Cardiac fibroblast (primary cell): Measurements from ENCODE around the gene PWWP2A.
A peak's percentile ranks its signal among the peaks of the same experiment; 100 is the strongest.
"Not testable (repeated sequence)": the region's sequence is repeated elsewhere in the genome, so short reads cannot be mapped to it uniquely, and the experiment has no call there.

Source experiments
- DNase-seq, 2 donors: peaks; one replicate each; pipeline versions ENCODE4 v3.0.0 to v3.0.0-alpha.2; 2010; ENCODE audit warnings: low read depth in 2 of 2
- H3K4me3 ChIP-seq, 2 donors: replicated peaks in 1 of 2; 1 replicate in 1 of 2; 2 replicates in 1 of 2; pipeline ENCODE4 v1.5.1; 2011; ENCODE audit warnings: low read depth in 2 of 2, low read length in 2 of 2, mild to moderate bottlenecking in 2 of 2, moderate library complexity in 1 of 2
- TF ChIP-seq, protein P1 (sequence below): IDR thresholded peaks from one replicate; pipeline ENCODE4 v1.5.1; 2011; ENCODE audit warnings: low read depth, mild to moderate bottlenecking, low read length, inconsistent platforms

Gene PWWP2A

DNA sequence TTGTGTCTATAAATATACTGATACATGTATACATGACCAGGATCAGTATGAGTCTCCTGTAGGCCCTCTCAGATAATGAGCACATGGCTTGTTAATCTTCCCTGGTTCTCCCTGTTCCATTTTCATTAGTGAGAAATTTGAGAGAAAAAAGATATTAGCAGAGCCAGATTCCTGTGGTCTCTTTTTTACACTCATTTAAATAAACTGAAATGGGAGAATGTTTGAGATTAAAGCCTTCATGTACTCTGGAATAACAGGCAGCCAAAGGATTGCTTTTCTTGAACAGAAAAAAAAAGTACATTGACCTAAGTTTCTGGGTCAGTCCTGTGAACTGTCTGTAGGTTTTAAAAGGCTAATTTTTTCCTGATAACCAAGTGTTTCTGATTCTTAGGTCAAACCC, 44.2 kb downstream of the PWWP2A start:
- TF ChIP-seq, protein P1, sequence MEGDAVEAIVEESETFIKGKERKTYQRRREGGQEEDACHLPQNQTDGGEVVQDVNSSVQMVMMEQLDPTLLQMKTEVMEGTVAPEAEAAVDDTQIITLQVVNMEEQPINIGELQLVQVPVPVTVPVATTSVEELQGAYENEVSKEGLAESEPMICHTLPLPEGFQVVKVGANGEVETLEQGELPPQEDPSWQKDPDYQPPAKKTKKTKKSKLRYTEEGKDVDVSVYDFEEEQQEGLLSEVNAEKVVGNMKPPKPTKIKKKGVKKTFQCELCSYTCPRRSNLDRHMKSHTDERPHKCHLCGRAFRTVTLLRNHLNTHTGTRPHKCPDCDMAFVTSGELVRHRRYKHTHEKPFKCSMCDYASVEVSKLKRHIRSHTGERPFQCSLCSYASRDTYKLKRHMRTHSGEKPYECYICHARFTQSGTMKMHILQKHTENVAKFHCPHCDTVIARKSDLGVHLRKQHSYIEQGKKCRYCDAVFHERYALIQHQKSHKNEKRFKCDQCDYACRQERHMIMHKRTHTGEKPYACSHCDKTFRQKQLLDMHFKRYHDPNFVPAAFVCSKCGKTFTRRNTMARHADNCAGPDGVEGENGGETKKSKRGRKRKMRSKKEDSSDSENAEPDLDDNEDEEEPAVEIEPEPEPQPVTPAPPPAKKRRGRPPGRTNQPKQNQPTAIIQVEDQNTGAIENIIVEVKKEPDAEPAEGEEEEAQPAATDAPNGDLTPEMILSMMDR: no peak
- DNase-seq: no peak
- no peak overlapping the region for H3K4me3 ChIP-seq

DNA sequence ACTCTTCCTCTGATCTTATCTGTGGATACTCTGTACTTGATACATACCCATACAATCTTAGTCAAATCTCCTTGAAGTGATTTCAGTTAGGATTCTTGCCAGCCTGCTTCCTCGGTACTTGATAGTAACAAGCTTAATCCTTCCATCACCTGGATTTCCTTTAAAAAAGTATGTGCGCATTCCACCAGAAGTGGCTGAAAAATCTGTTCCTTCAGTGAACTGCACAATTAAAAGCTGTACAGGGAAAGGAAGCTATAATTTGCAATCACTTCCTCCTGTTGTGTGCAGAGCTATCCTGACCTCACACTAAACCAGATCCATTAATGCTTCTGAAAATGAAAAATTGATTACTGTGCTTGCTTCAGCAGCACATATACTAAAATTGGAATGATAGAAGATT, 47.3 kb downstream of the PWWP2A start:
- no peak overlapping the region for H3K4me3 ChIP-seq
- TF ChIP-seq, protein P1: no peak
- DNase-seq: no peak

DNA sequence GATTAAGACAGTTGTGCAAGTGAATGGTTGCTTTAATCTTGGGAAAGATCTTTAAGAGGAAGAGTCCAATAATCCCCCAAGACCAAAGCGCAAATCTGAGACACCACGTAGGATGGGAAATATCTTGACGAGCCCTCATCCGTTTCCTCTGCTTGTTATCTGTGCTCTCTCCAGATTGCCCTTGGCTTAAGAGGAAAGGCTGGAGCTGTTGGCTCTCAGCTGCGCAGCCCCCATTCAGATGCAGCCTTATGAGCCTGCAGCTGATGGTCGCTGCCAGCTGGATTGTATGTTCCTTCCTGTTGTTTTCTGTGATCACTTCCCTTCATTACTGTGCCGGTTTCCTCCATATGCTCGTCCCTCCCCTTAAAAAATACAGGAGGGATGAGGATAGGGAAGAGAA, 47.7 kb downstream of the PWWP2A start:
- TF ChIP-seq, protein P1: no peak
- peak; percentile 39 to 76 for DNase-seq
- H3K4me3 ChIP-seq: no peak overlapping the region

DNA sequence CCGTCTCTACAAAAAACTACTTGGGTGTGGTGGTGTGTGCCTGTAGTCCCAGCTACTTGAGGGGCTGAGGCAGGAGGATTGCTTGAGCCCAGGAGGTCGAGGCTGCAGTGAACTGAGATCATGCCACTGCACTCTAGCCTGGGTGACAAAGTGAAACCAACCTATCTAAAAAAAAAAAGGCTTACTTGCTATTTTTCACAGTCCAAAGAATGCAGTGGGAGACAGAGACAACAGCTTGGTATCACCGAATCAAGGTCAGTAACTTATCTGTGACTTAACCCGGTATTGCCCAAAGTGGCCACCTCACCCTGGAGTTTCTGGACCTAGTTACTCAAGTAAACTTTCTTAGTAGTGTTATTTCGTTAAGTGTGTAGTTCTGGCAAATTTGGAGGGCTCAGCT, 50.1 kb downstream of the PWWP2A start:
- DNase-seq, H3K4me3 ChIP-seq: not testable (repeated sequence)

DNA sequence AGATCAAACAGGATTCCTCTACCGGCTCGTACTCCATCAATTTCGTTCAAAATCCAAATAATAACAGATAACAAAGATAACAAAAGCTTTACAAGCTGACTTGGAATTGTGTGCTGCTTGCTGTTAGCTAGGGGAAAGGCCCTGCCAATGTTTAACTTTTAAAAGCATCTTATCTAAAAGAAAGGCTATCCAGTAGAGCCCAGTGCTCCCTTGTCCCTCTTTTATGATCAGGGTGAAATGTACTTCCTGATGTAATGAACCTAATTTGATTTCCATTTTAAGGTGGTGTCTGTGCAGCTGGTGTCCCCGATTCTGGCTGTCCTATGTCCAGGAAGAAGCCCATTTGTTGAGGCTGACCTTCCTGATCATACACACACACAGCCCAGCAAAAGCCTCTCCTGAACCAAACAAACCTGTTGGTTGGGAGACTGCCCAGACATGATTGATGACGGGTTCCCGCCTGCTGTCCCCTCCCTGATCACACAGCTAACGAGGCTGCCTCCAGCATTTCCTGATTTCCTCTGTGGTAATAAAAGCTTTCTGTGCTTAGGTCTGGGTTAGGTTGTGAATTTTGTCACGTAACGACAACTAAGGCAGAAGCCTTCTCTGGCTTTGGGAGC, 54.1 kb downstream of the PWWP2A start:
- DNase-seq: no peak
- no peak overlapping the region for H3K4me3 ChIP-seq
- TF ChIP-seq, protein P1: no peak

DNA sequence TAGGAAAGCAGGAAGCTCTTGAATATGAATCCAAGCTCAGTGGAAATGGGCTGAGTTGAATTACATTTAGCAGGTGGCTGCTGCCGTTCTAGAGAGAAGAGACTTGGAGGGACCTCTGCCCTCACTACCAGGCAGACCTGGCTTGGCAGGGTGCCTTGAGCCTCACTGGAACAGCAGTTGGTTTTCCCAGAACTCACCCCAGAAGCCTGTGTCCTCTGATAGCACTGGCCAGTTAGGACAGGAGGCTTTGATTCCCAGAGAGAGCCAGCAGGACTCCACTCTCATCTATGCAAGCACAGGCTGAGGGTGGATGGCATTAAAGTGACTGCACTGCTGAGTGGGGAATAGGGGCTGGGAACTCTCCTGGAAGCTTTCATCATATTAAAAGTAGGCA, 54.8 kb downstream of the PWWP2A start:
- H3K4me3 ChIP-seq: no peak overlapping the region
- DNase-seq: no peak

DNA sequence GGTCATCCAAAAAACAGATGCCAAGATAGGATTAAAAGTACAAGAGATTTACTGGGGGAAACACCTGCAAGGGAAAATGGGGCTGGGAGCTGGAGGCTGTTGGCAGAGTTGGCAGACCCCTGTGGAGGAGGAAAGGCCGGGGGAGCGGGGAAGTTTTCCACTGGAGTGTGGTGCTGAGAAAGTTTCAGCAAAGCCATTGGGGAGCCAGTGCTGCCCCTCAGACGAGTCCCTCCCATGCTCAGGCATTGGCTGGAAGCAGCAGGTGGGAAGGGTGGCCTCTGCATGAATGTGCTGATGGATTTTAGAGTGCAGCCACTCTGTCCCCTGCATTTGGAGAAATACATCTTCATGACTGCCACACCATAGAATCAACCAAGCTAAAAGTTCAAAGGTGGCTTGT, 57.5 kb downstream of the PWWP2A start:
- TF ChIP-seq, protein P1: no peak
- no peak for DNase-seq
- no peak overlapping the region for H3K4me3 ChIP-seq

More for the DNA sequence above, 54.8 kb downstream of the PWWP2A start:
- TF ChIP-seq, protein P1: no peak
